Measurements from ENCODE around the gene SWSAP1. TPM values are rescaled to one million over a fixed set of nuclear protein-coding genes. Genes with fewer than 3 reads are reported as not detected.

Gene SWSAP1
- total RNA-seq, 1 donor from 2014 or later, result 0.53 TPM

DNA sequence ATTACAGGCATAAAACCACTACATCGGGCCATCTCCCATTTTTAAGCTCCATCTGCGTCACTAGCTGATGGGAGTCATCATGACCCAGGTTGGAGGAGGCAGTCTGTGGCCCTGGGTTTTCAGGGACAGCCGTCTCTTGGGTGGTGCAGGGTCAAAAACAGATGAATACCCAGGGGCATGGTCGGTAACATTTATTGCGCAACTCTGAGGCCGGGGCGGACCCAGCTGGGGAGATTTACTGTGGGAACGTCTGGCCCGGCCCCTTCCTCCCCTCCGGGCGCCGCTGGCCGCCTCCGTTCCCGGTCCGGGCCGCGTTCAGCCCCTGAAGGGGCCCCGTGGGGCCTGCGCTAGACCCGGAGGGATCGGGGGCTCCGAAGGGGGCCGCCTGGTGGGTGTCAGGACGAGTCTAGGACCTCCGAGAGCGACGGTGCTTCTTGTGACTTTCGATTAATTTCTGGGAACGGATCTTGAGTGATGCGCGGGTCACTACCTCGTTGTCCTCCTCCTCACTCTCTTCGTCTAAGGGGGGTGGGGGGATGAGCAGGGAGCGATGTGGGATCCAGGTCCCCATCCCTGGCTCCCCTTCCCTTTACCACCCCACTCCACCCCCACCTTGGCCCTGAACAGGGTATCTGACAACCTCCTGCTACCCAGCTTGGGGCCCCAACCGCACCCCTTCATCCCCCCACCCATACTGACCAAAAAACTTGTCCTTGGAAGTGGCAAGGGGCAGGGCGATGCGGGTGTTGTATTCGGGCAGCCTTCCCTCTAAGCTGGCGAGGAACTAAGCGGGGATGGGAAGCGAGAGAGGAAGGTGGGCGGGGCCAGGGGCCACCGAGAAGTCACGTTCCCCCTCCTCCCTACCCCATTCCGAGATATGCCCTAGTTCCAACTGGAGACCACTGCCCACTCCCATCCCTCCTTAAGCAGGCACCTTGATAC, 46.2 kb downstream of the SWSAP1 start:
- H3K4me3 ChIP-seq (ENCODE audit: low read depth, low read length), result no peak overlapping the region
- no peak for FAIRE-seq
- TF ChIP-seq, protein P1, sequence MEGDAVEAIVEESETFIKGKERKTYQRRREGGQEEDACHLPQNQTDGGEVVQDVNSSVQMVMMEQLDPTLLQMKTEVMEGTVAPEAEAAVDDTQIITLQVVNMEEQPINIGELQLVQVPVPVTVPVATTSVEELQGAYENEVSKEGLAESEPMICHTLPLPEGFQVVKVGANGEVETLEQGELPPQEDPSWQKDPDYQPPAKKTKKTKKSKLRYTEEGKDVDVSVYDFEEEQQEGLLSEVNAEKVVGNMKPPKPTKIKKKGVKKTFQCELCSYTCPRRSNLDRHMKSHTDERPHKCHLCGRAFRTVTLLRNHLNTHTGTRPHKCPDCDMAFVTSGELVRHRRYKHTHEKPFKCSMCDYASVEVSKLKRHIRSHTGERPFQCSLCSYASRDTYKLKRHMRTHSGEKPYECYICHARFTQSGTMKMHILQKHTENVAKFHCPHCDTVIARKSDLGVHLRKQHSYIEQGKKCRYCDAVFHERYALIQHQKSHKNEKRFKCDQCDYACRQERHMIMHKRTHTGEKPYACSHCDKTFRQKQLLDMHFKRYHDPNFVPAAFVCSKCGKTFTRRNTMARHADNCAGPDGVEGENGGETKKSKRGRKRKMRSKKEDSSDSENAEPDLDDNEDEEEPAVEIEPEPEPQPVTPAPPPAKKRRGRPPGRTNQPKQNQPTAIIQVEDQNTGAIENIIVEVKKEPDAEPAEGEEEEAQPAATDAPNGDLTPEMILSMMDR (IDR thresholded peaks at IDR 0.05; ENCODE audit: insufficient read depth, low read length, severe bottlenecking), result no peak
- peaks cover 12% of the 10 kb centered on the region for H3K27me3 ChIP-seq (ENCODE audit: control insufficient read depth, insufficient read depth, low read length)
- no peak for DNase-seq (ENCODE audit: low read depth)
- no peaks in the 10 kb centered on the region for H3K36me3 ChIP-seq (ENCODE audit: control insufficient read depth, insufficient read depth, low read length)

DNA sequence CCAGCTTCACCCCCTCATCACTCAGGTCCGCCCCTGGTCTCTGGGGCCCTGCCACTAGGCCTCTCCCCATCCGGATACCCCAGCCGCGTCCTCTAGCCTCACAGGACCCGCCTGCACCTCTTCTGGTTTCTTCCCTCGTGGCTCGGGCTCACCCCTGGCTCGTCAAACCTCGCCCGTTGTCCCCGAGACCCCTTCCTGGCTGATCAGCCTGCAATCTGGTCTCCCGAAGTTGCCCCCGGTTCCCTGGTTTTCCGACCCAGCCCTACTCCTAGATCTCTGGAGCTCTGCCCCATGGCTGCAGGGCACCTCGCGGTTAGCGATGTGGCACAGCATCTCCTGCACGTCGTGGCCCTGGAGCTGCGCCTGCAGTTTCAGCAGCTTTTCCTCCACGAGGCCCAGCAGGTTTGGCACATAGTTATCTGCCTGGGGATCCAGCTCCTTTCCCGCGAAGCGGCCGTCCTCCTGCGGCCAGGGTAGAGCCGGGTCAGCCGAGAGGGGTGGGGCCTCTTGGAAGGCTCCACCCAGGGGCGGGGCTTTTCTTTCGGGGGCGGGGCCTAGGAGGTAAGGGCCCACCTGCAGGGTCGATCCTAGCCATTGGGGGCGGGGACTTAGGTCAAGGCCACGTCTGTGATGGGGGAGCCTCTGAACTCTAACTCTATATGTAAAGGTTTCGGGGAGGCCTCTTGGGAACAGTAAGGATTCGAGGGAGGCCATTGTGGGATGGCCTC, 47.1 kb downstream of the SWSAP1 start:
- peak overlapping the region; percentile 9 for H3K4me3 ChIP-seq (ENCODE audit: low read depth, low read length)
- H3K36me3 ChIP-seq (ENCODE audit: control insufficient read depth, insufficient read depth, low read length), result no peaks in the 10 kb centered on the region
- TF ChIP-seq, protein P1 (IDR thresholded peaks at IDR 0.05; ENCODE audit: insufficient read depth, low read length, severe bottlenecking), result no peak
- H3K27me3 ChIP-seq (ENCODE audit: control insufficient read depth, insufficient read depth, low read length), result peaks cover 12% of the 10 kb centered on the region
- FAIRE-seq (no peak), DNase-seq (ENCODE audit: low read depth) (no peak)

DNA sequence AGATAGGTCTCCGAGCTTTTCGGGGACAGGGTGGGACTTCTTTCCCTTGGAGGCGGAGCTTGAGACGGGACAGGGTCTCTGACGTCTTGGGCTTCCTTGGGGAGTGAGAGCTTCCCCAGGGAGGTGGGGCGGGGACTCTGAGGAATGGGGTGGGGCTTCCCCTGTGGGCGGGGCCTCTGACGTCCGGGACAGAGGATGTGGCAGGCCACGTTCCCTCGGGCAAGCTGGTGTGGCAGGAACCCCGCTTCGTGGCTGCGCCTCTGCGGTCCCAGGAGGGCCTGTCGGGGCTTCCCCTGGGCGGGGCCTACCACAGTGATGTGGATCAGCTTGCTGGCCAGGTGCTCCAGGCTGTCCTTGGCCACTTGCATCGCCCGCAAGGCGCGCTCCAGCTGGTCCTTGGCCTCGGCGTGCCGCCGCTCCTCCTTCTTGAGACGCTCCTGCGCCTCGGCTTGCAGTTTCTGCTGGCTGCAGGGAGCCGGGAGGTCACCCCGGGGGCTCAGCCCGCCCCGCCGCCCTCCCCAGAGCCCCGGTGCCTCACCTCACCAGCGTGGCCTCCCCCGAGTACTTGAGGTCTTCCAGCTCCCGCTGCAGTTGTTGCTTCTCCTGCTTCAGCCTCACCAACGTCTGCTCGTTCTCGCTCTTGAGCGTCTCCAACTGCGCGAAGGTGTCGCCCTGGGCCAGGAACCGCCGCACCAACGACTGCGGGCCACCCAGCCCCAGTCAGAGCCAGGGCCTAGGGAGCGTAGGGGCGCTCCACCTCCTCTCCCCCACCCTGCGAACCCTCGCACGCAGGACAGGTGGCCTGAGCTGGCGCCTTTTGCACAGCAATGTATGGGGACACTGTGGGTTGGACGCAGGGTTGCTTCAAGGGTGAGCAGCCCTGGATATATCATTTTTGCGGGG, 47.9 kb downstream of the SWSAP1 start:
- TF ChIP-seq, protein P1 (IDR thresholded peaks at IDR 0.05; ENCODE audit: insufficient read depth, low read length, severe bottlenecking), result no peak
- no peaks in the 10 kb centered on the region for H3K36me3 ChIP-seq (ENCODE audit: control insufficient read depth, insufficient read depth, low read length)
- peak; percentile 85 for DNase-seq (ENCODE audit: low read depth)
- no peak for FAIRE-seq
- peak overlapping the region; percentile 9 for H3K4me3 ChIP-seq (ENCODE audit: low read depth, low read length)
- H3K27me3 ChIP-seq (ENCODE audit: control insufficient read depth, insufficient read depth, low read length), result peaks cover 12% of the 10 kb centered on the region

DNA sequence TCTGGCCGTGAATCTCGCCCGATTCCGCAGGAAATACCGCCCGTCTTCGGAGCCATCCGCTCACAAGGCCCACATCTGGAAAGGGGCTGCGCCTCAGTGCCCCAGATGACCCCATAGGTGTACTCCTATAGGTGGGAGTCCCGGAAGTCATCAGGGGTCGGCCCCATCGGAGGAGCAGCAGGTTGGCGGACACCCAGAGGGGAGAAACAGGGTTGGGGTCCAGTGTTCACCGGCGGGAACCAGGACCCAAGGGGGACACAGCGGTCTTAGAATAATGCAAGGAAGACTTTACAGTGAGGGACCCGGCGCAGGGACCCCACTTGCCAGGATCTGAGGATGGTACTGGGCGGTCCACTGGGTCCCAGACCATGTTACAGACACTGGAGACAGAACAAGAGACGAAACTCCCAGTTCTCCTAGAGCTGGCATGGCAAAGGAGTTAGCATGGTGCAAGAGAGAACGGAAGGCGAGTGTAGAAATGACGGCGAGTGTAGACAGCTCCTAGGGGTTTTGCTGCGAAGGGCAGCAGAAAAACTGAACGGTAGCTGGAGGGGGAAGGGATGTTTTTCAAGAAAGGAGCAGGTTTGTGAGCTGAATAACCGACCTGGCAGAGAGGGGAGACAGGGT, 48.8 kb downstream of the SWSAP1 start:
- TF ChIP-seq, protein P1 (IDR thresholded peaks at IDR 0.05; ENCODE audit: insufficient read depth, low read length, severe bottlenecking), result no peak
- FAIRE-seq, result no peak
- Histone ChIP-seq H3K27me3 (ENCODE audit: control insufficient read depth, insufficient read depth, low read length) (peaks cover 12% of the 10 kb centered on the region), H3K36me3 (ENCODE audit: control insufficient read depth, insufficient read depth, low read length) (no peaks in the 10 kb centered on the region), H3K4me3 (ENCODE audit: low read depth, low read length) (no peak overlapping the region)
- DNase-seq (ENCODE audit: low read depth), result no peak

- TF ChIP-seq, protein P1 (IDR thresholded peaks at IDR 0.05; ENCODE audit: insufficient read depth, low read length, severe bottlenecking), result no peak
- DNase-seq (ENCODE audit: low read depth), result no peak
- Histone ChIP-seq H3K27me3 (ENCODE audit: control insufficient read depth, insufficient read depth, low read length) (peaks cover 11% of the 10 kb centered on the region), H3K4me3 (ENCODE audit: low read depth, low read length) (no peak overlapping the region), H3K36me3 (ENCODE audit: control insufficient read depth, insufficient read depth, low read length) (no peaks in the 10 kb centered on the region)
- FAIRE-seq, result no peak
Observed at GRCh38 chr19:11423791-11424181, 49.3 kb downstream of the SWSAP1 start.
